Measurements from ENCODE around the gene RGS1.

Gene RGS1

DNA sequence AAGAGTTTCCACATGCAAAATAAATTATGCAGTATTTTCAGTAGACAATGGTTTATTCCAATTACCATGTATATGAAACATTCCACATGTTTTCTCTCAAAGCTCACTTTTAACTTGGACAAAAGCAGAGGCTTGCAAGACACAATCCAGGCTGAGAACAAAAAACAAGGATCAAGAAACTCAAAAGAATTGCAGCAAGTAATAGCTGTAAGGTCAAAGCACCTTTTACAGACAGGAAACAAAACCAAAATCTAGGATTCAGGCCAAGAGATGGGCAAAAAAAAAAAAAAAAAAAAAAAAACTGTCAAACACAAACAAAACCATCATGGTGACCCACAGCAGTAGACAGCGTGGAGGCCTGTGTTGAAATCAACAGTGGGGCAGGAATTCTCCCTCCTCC is 9.3 kb downstream of the RGS1 start:
- DNase-seq = no peak

DNA sequence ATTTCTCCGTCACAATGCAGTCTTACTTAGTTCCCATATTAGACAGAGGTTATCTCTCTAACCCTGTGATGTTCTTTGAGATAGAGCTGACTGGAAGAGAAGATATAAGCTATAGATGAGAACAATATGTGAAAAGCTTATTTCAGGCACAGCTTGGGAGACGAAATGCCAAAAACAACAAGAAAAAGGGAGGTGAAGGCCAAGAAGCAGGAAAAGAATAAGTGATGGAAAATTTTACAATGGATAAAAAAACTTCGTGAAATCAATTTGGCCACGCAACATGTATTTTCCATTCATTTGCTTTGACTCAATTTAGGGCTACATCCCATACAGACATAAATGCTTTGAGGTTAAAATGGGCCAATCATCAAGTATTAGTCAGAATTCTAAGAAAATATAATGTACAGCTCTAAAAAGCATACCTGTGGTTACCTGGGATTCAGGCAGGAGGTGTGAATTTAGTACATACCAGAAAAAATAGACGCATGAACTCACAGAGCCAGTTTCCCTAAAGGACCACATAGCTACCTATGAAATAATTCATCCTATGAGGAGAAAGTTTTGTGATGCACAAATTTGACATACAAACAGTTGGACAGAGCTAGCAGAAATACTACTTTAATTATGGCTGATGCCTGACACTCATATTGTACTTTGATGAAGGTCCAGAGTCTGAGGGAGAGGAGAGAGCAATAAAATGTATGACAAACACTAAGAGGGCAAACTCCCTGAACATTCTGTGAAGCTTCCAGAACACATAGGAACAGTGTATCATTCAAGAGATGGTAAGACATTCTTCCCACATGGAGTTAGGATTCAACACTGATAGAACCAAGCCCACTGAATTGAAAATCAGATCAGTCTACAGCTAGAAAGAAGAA is 12.1 kb downstream of the RGS1 start:
- DNase-seq = no peak

DNA sequence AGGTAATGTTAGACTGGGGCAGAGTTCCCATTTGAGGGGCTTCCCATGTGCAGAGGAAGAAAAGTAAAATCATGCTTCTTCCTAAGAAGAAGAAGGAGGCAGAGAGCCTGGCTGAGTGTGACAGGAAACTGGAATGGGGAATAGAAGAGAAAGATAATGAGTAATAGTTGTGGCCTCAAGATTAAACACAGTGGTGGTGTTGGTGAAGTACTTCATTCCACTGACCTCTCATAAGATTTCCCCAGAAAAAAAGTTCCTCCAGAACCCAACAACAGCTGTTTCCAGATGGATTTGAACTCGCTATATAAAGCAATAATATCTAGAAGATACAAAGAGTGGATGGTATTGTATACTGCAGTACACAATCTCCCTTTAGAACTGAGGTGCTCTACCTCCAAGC is 13.0 kb downstream of the RGS1 start:
- no peak for DNase-seq

DNA sequence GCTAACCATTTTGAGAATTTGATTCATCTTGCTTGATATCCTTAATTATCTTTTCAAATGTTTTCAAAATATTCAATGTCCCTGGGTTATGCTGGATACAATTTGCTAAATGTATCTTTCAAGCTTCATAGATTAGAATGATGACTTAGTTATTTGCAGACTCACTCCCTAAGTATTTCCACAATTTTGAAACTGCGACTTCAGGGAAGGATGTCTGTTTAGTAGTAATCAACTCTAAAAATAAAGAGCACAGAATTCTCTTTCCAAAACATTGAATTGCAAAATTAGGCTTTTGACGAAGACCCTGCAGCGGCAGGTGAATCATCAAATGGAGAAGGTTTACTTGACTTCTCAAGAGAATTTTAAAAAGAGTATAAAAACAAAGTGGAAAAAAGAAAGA is 14.2 kb downstream of the RGS1 start:
- DNase-seq = no peak

GRCh38 chr1:192592517-192592916 is 16.9 kb downstream of the RGS1 start:
- DNase-seq = no peak

- no peak for DNase-seq
Observed at GRCh38 chr1:192592981-192593708, 17.6 kb downstream of the RGS1 start.

DNA sequence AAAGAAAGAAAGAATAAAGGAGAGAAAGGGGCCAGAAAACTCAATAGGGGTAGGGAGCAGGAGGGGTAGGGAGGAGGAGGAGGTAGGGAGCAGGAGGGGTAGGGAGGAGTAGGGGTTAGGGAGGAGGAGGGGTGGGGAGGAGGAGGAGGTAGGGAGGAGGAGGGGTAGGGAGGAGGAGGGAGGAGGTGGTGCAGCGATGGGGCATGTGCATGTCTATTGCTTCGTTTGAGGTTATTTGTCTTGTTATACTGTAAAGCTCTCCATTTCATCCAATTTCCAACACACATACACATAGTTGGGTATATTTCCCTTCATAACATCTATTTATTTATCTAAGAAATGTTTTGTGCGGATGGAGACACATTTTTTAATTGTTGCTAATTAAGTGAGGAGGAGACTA is 19.7 kb downstream of the RGS1 start:
- no peak for DNase-seq

- no peak for DNase-seq
Observed at GRCh38 chr1:192598589-192598988, 23.0 kb downstream of the RGS1 start.

DNA sequence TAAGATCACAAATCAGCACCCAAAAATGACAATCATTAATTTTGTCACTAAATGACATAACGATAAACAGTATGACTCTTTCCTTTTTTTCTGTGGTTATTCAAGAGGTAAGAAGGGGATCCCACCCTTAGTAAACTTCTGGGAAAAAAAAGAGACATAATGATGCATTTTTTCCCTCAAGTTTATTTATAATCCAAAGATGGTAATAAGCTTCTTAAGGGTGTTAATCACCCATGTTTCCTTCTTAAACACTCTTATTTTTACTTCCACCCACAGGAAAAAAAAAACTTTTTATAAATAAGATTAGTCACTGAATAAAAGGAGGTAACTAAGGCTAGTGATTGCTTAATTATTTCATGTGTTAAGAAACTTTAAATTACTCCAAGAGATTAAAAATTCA is 24.7 kb downstream of the RGS1 start:
- no peak for DNase-seq

GRCh38 chr1:192601143-192601542 is 25.6 kb downstream of the RGS1 start:
- no peak for DNase-seq

- DNase-seq = no peak
Observed at GRCh38 chr1:192601567-192601966, 26.0 kb downstream of the RGS1 start.

GRCh38 chr1:192602757-192603156 is 27.2 kb downstream of the RGS1 start:
- no peak for DNase-seq

- DNase-seq = no peak
Observed at GRCh38 chr1:192603218-192603787, 27.7 kb downstream of the RGS1 start.

DNA sequence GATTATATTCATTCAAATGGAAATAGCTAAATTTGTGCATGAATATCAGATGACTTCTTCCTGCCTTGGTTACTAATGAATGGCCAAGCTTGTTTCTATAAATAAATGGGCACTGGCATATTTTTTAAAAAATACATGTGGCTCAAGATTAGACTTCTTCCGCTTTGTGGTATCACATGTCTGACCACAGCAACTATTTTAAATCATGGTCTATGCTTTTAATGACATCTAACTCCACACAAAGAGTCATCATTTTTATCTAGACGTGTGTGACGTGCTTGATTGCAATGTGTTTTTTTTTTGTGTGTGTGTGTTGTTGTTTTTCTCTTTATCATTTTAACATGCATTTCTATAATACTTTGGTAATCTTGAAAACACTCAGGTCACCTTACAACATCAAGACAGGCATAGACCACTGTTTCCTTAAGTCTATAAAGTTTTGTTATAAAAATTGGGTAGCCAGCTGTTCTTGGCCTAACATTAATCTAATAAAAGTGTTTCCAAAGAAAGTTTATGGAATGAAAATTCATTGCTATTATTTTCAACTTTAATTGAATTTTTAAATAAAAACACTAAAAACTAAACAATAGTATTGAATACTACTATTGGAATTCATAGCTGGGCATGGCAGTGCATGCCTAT is 29.5 kb downstream of the RGS1 start:
- no peak for DNase-seq

DNA sequence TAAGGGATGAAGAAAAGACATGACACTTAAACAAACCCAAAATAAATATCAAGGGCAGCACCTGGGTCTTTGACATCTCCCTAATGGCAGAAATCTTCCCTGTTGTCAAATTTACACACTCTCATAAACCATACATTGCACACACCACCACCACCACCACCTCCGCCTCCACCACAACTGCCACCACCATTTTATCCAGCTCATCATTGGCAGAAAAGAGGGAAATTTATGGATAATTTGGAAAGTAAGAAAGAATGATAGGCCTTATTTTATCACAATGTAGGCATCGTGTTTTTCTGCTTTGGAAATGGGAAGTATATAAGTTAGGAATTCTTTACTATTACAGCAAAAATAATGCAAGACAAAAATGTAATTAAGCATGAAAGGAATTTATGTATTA is 33.1 kb downstream of the RGS1 start:
- no peak for DNase-seq

DNA sequence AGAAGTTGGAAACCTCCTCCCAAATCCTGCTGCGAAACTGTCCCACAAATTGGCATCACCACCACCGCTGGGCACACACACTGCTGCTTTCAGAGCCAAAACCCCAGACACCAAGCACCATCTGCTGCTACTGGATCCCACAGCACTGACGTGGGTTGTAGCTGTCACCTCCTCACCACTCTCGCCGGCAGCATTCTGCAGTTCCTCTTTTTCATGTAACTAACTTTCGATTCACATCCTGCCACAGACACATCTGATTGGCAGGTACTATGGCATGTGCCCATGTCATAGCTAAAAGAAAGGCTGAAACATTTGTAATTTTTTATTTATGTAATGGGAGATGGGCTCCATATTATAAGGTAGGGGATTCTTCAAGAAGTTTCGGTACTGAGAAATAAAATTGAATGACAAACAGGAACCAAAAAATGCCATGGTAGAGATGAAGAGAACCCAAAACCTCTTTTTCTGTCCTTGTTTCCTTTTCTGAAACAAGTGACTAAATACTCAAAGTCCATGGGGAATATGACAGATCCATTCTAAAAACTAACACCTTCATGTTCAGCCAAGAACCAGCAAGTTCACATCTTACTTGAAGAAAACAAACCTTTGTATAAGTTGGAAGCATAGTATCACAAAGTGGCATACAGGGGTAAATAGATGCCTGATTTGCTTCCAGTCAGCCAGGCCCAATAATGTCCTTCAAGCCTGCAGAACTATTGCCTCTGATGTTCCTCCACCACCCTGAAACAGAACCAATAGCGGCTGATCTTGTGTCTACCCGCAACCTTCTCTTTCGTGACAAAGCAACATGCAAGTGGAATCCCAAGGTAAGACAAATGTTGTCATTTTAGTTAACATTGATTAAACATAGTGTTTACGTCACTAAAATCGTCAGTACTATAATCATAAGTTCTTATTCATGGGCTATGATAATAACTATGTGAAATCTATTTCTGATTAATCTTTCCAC is 33.8 kb downstream of the RGS1 start:
- no peak for DNase-seq

DNA sequence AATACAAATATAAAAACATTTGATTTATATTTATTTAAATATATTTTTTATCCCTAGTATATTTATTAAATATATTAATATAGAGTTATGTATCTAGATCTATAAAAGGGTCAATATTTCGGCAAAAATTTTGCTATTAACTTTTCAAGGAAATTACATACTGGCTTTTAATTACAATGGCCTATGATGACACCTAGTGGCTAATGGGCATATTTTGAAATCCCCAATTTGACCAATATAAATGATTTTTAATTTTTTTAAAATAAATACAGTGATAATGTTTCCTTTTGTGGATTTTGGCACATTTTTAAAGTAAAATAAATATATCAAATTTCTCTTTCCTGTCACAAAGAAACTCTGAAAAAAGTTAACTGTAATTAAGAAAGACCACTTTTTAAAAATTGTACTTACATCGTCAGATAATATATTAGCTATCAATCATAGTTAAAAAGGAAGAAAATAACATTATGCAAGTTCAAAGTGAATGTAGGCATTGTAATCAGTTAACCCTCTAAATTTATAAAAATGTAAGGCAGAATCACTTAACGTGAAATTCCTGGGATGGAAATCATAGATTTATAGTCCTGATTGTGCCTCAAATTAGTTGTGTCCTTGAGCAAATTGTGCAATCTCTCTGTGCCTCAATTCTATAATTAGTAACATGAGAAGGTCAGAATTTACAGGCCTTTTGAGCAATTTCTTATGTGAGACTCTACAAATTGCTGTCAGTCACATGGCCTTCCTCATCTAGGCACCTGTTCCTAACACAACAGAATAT is 34.7 kb downstream of the RGS1 start:
- no peak for DNase-seq

- no peak for DNase-seq
Observed at GRCh38 chr1:192615055-192615454, 39.5 kb downstream of the RGS1 start.

GRCh38 chr1:192620071-192620635 is 44.6 kb downstream of the RGS1 start:
- DNase-seq = no peak

GRCh38 chr1:192626366-192627179 is 51.0 kb downstream of the RGS1 start:
- no peak for DNase-seq

Measured in NCI-H2171 (cell line).